ENCODE measurements around the gene CREB5. TPM values are rescaled to one million over a fixed set of nuclear protein-coding genes. Genes with fewer than 3 reads are reported as not detected.

The CREB5 gene
- total RNA-seq, 1 donor from 2014 or later = 4.6 TPM

DNA sequence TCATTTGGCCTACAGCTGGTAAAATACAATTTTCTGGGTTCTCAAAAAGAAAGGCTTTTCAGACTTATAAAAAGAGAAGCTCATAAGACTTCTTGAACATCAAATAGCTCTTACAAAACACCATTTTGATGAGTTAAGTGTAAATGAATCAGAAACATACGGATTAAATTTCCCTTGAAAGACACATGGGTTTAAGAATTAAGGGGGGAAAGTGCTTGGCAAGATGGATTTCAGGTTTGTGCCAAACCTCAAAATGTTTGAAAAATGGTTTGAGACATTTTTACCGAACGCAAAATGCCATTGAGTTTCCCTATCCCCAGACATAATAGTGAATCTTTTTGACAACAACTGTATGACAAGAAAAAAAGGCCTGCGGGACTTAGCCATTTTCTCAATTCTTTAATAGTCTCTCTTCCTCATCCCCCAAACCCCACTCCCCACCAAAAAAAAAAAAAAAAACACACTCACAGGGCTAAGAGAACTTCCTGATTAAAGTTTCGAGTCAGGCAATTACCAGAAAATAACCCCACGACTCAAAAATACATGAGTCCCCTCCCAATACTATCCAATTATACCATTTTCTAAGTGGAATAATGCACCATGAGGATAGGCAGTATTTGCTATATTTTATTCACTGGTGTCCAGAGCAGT is 285.7 kb downstream of the CREB5 start:
- H3K9me3 Mint-ChIP-seq (ENCODE audit: low read depth) = no peaks in the 10 kb centered on the region
- H3K27ac Mint-ChIP-seq = no peak overlapping the region
- TF ChIP-seq, protein P1, sequence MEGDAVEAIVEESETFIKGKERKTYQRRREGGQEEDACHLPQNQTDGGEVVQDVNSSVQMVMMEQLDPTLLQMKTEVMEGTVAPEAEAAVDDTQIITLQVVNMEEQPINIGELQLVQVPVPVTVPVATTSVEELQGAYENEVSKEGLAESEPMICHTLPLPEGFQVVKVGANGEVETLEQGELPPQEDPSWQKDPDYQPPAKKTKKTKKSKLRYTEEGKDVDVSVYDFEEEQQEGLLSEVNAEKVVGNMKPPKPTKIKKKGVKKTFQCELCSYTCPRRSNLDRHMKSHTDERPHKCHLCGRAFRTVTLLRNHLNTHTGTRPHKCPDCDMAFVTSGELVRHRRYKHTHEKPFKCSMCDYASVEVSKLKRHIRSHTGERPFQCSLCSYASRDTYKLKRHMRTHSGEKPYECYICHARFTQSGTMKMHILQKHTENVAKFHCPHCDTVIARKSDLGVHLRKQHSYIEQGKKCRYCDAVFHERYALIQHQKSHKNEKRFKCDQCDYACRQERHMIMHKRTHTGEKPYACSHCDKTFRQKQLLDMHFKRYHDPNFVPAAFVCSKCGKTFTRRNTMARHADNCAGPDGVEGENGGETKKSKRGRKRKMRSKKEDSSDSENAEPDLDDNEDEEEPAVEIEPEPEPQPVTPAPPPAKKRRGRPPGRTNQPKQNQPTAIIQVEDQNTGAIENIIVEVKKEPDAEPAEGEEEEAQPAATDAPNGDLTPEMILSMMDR (IDR thresholded peaks at IDR 0.05; ENCODE audit: unreplicated experiment) = no peak
- no peak overlapping the region for H3K4me3 Mint-ChIP-seq (ENCODE audit: low read depth)
- H3K27me3 Mint-ChIP-seq = peaks cover 7% of the 10 kb centered on the region
- DNase-seq (ENCODE audit: low spot score, unreplicated experiment) = no peak
- H3K4me1 Mint-ChIP-seq (ENCODE audit: low read depth) = no peaks in the 10 kb centered on the region
- no peaks in the 10 kb centered on the region for H3K36me3 Mint-ChIP-seq (ENCODE audit: insufficient read depth)

- TF ChIP-seq, protein P1 (IDR thresholded peaks at IDR 0.05; ENCODE audit: unreplicated experiment) = no peak
- H3K4me1 Mint-ChIP-seq (ENCODE audit: low read depth) = no peaks in the 10 kb centered on the region
- H3K4me3 Mint-ChIP-seq (ENCODE audit: low read depth) = no peak overlapping the region
- H3K36me3 Mint-ChIP-seq (ENCODE audit: insufficient read depth) = no peaks in the 10 kb centered on the region
- no peak for DNase-seq (ENCODE audit: low spot score, unreplicated experiment)
- H3K27ac Mint-ChIP-seq = no peak overlapping the region
- H3K9me3 Mint-ChIP-seq (ENCODE audit: low read depth) = no peaks in the 10 kb centered on the region
- peaks cover 7% of the 10 kb centered on the region for H3K27me3 Mint-ChIP-seq
Observed at GRCh38 chr7:28698840-28699239, 286.5 kb downstream of the CREB5 start.

DNA sequence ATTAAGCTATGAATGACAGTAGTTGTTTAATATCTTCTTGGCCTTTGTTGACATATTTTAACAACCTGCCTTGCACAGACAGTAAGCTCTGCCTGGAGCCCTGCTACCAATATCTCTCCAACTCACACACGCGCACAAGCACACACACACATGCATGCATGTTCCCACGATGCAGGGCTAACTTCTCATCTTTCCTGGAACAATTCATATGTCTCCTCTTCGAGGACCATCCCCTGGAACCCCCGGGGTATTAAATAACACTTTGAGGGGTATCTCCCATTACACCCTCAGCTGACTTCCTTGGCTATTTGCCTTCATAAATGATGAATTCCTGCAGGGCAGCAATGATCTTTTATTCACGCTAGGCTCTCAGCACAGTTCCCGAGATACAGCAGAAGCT is 287.8 kb downstream of the CREB5 start:
- H3K27me3 Mint-ChIP-seq = peaks cover 7% of the 10 kb centered on the region
- H3K27ac Mint-ChIP-seq = no peak overlapping the region
- TF ChIP-seq, protein P1 (IDR thresholded peaks at IDR 0.05; ENCODE audit: unreplicated experiment) = no peak
- no peaks in the 10 kb centered on the region for H3K4me1 Mint-ChIP-seq (ENCODE audit: low read depth)
- H3K4me3 Mint-ChIP-seq (ENCODE audit: low read depth) = no peak overlapping the region
- no peak for DNase-seq (ENCODE audit: low spot score, unreplicated experiment)
- H3K9me3 Mint-ChIP-seq (ENCODE audit: low read depth) = no peaks in the 10 kb centered on the region
- H3K36me3 Mint-ChIP-seq (ENCODE audit: insufficient read depth) = no peaks in the 10 kb centered on the region

- Mint-ChIP-seq H3K9me3 (ENCODE audit: low read depth) (no peaks in the 10 kb centered on the region), H3K36me3 (ENCODE audit: insufficient read depth) (no peaks in the 10 kb centered on the region), H3K4me3 (ENCODE audit: low read depth) (no peak overlapping the region), H3K4me1 (ENCODE audit: low read depth) (no peaks in the 10 kb centered on the region), H3K27me3 (peaks cover 7% of the 10 kb centered on the region), H3K27ac (no peak overlapping the region)
- TF ChIP-seq, protein P1 (IDR thresholded peaks at IDR 0.05; ENCODE audit: unreplicated experiment) = no peak
- DNase-seq (ENCODE audit: low spot score, unreplicated experiment) = no peak
Observed at GRCh38 chr7:28700790-28701203, 288.5 kb downstream of the CREB5 start.

- H3K27me3 Mint-ChIP-seq = peaks cover 11% of the 10 kb centered on the region
Observed at GRCh38 chr7:28701731-28702130, 289.4 kb downstream of the CREB5 start.

More at GRCh38 chr7:28701731-28702130, 289.4 kb downstream of the CREB5 start:
- no peak overlapping the region for H3K27ac Mint-ChIP-seq
- no peak for DNase-seq (ENCODE audit: low spot score, unreplicated experiment)
- no peak overlapping the region for H3K4me3 Mint-ChIP-seq (ENCODE audit: low read depth)
- no peaks in the 10 kb centered on the region for H3K9me3 Mint-ChIP-seq (ENCODE audit: low read depth)
- no peaks in the 10 kb centered on the region for H3K36me3 Mint-ChIP-seq (ENCODE audit: insufficient read depth)
- no peaks in the 10 kb centered on the region for H3K4me1 Mint-ChIP-seq (ENCODE audit: low read depth)
- TF ChIP-seq, protein P1 (IDR thresholded peaks at IDR 0.05; ENCODE audit: unreplicated experiment) = no peak

Measured in progenitor cell of endocrine pancreas (in vitro differentiated cells).